CD1c-positive myeloid dendritic cell (primary cell): Measurements from ENCODE around the gene NR5A1.

ENCODE experiments used
- DNase-seq: peaks from one replicate; pipeline ENCODE4 v3.0.0-alpha.2; 2016; ENCODE audit errors: extremely low spot score

The NR5A1 gene

GRCh38 chr9:124457887-124458431 lies 49.2 kb downstream of the NR5A1 start:
- DNase-seq, result no peak

DNA sequence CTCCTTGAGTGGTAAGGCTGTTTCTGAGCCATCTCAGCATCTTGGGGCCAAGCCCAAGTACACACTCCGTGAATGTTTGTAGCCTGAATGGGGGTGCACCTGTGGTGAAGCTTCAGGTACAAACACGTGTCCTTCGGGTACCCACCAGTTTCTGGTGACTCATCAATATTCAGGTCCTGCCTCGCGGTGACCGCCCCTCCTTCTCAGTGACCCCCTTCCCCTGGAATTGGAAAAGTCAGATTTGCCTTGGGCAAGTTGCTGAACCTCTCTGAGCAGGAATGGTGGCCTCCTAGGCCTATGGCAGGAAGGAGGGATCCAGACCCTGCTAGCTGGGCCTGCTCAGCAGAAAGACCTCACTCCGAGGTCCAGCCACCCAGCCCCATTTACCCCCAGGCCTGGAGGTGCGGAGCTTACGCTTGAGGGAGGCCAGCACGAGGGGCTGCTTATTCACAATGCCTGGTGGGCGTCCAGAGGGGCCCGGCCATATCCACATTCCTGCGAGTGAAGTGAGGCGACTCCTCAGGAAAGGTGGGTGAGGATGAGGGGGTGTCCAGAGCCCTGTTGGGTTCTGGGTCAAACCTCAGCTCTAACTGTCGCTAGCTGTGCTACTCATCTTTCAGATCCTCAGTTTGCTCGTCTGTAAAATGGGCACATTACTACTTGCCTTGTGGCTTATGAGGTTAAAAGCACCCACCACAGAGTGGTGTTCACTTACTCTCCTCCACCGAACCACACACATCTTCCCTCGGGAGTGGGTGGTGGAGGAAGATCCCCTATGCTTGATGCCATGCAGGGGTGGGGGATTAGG lies 49.9 kb downstream of the NR5A1 start:
- no peak for DNase-seq

- DNase-seq, result no peak
Observed at GRCh38 chr9:124456341-124457078, 50.7 kb downstream of the NR5A1 start.

DNA sequence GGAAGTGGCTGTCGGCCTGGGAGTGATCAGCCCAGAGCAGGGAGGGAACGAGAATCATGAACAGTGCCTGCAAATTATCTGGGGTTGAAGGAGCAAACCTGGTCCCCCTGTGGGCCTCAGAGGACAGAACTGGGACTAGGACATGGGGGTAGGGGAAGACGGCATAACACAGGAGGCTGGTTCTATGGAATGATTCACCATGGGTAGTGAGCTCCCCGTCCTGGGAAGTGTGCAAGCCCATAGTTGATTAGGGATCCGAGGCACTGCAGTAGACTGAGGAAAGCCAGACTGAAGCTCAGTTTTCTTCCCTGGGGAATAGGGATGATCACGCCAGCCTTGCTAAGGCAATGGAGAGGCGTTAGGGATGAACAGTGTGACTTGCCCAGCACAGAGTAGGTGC lies 51.4 kb downstream of the NR5A1 start:
- DNase-seq, result no peak

- DNase-seq, result no peak
Observed at GRCh38 chr9:124454791-124455443, 52.3 kb downstream of the NR5A1 start.

DNA sequence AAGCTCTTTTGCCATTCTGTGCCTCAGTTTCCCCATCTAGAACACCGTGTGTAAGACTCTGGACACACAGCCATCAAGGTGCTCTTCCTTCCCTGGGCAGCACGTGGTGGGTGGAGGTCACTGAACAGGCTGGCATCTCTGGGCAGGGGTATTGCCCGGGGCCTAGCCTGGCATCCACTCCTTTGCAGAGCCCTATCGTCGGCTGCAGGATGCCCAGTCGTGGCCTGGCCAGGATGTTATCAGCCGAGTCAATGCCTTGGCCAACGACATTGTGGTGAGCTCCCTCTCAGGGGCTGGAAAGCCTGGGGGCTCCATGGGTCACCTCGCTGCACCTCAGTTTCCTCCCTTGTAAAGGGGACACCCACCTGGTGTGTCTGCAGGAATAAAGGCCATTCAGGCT lies 52.9 kb downstream of the NR5A1 start:
- DNase-seq, result no peak

- no peak for DNase-seq
Observed at GRCh38 chr9:124453586-124454191, 53.5 kb downstream of the NR5A1 start.

GRCh38 chr9:124452841-124453585 lies 54.2 kb downstream of the NR5A1 start:
- DNase-seq, result peak; percentile 5

- DNase-seq, result no peak
Observed at GRCh38 chr9:124452326-124452725, 54.9 kb downstream of the NR5A1 start.

- DNase-seq, result no peak
Observed at GRCh38 chr9:124450931-124451661, 56.1 kb downstream of the NR5A1 start.

DNA sequence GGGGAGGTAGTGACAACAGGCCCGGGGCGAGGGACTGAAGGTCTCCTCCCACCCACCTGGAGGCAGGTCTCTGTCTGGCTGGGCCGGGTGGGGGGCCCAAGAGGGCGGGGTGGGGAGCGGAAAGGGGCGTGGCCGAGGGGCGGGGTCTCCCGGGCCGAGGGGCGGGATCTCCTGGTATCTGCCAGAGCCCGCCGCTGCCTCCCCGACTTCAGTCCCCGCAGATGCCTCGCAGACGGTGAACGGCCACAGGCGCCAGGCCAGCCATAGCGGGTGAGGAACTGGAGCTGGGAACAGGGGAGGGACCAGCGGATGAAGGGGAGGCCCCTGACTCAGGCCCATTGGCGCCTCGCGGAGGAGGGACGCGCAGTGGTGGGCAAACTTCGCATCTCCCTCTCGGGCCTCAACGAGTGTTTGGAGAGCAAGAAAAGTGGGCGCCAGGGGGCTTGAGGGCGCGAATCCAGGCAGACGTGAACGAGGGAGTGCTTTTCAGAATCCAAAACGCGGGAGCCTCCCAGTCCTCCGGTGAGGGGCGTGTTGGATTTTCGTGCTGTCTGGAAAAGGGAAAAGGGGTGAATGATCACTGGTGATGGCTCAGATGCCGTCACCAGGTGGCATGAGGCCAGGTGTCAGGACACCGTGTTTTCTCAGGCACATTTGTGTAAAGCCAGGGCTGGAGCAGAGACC lies 56.8 kb downstream of the NR5A1 start, which contains the start of gene ADGRD2:
ADGRD2 (plus strand) TSS at position 211 of the 684 bp plus-strand sequence. CDS start 1,216 bp downstream, outside the sequence.
- no peak for DNase-seq

GRCh38 chr9:124449381-124450151 lies 57.6 kb downstream of the NR5A1 start:
- no peak for DNase-seq

- no peak for DNase-seq
Observed at GRCh38 chr9:124448019-124448418, 59.2 kb downstream of the NR5A1 start.

DNA sequence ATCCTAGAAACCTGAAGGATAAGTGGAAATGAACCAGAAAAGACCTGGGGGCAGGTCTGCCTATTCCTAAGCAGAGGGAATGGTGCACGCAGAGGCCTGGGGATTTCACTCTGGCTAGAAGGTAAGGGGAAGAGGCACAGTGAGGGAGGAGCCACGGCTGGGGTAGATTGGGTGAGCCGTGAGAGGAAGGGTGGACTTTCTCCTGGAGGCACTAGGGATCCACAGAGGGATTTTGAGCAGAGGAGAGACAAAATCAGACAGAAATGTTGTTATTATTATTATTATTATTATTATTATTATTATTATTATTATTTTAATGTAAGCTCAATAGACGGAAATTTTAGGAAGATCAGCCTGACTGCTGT lies 59.9 kb downstream of the NR5A1 start:
- DNase-seq, result no peak

DNA sequence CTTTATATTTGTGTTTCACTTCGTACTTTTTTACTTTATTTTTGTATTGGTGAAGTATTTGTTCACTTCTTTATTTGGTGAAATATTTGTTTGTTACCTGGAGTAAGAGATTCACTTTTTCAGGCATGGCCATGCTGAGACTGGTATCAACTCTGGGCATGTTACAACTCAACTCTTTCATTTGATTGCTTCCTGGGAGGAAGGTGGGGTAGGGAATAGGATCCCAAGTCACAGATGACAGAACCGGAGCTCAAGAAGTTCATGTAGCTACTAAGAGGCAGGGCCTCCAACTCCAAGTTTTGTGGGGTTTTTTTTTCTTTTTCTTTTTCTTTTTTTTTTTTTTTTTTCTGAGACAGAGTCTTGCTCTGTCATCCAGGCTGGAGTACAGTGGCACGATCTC lies 63.0 kb downstream of the NR5A1 start:
- DNase-seq, result no peak

DNA sequence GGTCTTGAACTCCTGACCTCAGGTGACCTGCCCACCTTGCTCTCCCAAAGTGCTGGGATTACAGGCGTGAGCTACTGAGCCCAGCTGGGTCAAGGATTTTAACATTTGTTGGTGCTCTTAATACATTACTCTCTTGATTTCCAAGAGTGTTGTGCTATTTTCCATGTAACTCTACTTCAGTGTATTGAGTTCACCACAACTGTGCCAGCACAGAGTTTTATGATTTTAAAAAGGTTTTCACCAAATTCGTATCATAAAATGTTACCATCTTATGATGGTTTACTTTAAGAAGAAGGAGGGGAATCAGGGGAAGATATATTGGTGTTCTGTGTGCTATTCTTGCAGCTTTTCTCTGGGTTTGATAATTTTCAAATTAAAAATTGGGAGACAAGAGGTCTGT lies 63.6 kb downstream of the NR5A1 start:
- no peak for DNase-seq

DNA sequence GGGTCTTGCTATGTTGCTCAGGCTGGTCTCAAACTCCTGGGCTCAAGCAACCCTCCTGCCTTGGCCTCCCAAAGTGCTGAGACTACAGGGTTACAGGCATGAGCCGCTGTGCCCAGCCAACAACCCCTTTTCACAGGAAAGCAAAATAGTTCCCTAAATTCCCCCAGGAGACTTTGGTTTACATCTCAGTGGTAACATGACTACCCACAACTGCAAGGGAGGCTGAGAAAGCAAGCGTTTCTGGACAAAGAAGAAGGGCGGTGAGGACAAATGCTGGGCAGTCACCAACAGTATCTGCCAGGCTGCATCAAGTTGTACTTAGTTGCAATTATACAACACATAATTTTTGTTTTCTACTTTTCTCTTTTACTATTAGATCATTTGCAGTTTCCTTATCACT lies 64.4 kb downstream of the NR5A1 start:
- DNase-seq, result no peak

DNA sequence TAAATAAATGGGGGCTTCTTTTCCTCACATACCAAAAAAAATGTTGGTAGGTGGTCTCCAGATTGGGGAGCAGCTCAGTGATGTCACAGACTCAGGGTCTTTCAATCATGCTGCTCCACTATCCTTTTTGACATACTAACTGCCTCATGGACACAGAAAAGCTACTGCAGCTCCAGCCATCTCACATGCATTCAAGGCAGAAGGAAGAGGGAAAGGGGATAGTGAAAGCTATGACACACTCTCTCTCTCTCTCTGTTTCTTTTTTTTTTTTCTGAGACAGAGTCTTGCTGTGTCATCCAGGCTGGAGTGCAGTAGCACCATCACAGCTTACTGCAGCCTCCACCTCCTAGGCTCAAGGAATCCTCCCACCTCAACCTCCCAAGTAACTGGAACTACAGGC lies 64.8 kb downstream of the NR5A1 start:
- DNase-seq, result no peak

- DNase-seq, result no peak
Observed at GRCh38 chr9:124441291-124441690, 65.9 kb downstream of the NR5A1 start.
